Activated CD4-positive, alpha-beta T cell treated with anti-CD3 and anti-CD28 coated beads, Interleukin-2, amount 50 U/mL, for 4 hours (primary cell): Measurements from ENCODE around the gene CTNNB1.
A peak's percentile ranks its signal among the peaks of the same experiment; 100 is the strongest.

Experiments used
- DNase-seq, 2 experiments: peaks; one replicate each; pipeline ENCODE4 v3.0.0-alpha.2; 2020

The CTNNB1 gene

DNA sequence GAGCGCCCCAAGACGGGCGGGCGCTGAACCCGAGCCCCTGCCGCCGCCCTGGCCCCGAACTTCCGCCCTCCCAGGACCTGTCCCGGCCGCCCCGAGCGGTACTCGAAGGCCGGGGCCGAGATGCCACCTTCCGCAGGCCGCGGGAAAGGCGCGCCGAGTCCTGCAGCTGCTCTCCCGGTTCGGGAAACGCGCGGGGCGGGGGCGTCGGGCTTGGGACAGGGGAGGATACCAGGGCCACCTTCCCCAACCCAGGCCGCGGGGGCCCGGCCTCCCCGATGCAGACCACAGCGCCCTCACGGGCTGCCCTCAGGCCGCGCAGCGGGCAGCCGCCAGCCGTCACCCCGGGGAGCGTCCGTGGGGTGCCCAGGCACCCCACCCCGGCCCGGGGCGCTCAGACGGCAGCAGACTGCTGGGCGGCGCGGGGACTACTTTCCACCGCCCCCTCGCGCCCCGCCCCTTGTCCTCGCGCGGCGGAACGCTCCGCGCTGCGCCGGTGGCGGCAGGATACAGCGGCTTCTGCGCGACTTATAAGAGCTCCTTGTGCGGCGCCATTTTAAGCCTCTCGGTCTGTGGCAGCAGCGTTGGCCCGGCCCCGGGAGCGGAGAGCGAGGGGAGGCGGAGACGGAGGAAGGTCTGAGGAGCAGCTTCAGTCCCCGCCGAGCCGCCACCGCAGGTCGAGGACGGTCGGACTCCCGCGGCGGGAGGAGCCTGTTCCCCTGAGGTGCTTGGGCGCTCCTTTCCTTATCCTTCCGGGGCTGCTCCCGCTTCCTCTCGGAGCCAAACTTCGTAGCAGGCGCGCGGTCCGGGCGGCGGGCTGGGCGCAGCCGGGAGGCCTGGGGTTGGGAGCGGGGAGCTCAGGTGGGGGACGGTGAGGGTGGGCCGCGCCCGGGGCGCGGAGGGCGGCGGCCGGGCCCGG, at the start of gene CTNNB1:
TSS of gene CTNNB1 (plus strand) at position 556 of the 916 bp plus-strand sequence. CDS start 24,564 bp downstream, outside the sequence.
- peak; percentile 89 to 90 for DNase-seq

DNA sequence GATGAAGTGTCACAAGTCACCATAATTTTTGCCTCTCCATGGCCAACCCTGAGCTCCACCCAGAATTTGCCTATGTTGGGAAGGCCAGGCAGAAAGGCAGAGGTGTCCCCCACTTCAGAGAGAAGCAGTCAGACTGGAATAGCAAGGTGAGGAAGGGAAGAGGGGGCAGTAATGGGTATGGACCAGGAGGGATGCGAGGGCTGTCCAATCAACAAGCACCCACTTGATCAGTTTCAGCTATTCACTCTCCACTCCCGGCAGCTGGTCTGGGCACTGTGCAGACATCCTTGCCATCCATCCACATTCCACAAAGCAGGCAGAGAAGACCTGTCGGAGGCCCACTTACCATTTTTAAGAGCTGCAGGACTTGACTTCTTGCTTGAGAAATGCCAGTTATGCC, 43.5 kb upstream of the CTNNB1 start:
- no peak for DNase-seq

DNA sequence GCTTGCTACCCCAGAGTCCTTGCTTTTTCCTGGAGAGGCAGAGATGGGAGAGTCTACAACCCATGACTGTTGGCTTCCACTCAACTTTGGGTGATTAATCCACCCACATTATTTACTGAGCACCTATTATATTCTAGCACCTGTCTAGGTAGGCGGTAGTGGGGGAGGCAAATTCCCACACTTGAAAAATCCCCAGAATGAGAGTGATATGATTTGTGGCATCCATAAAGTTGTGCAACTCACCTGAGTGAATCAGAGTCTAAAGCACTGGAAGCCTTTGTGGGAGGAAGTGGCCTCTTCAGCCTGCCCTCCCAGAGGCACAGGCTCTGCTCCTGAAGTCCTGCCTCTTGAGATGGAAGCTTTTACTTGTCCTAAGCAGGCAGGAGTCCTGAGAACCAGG, 40.4 kb upstream of the CTNNB1 start:
- DNase-seq: peak; percentile 1 to 3

DNA sequence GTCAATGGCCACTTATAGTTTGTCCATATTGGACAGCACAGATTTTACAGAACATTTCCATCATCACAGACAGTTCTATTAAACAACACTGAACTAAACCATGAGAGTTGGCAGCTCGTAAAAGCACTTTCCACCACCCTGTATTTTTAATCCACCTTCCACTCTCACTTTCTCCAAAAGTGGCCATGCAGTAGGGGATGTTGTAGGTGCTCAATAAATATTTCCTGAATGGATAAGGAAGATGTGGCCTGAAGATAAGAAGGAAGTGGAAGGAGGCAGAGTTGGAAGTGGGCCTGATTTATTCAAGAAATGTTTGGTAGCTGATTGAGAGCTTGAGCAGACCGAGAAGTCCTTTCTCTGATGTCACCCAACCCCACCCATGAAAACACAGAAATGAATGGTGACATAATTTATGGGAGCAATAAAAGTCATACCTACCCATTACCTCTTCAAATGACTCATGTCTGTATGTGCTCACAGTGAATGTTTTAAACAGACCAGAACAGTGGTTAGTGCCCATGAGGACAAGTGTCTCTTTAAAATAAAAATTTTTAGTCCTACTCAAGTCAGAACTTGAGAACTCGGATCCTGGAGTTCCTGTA, 39.6 kb upstream of the CTNNB1 start:
- no peak for DNase-seq

DNA sequence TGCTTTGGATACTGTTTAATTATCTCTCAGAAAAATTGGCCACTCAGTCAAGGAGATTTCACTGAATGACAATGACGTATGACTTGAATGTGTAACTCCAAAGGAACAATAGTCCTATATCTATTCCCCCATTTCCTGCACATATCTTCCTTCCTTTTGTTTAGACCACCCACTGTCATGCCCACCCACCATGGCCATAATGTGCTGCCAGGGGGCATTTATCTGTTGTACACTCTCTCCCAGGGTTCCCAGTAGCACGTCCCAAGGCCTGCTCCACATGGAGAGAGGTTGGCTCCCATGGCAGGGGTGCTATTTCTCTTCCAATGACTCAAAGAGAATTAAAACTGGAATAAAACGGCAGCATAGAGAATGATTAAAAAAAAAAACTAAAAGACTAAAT, 36.8 kb upstream of the CTNNB1 start:
- DNase-seq: no peak

DNA sequence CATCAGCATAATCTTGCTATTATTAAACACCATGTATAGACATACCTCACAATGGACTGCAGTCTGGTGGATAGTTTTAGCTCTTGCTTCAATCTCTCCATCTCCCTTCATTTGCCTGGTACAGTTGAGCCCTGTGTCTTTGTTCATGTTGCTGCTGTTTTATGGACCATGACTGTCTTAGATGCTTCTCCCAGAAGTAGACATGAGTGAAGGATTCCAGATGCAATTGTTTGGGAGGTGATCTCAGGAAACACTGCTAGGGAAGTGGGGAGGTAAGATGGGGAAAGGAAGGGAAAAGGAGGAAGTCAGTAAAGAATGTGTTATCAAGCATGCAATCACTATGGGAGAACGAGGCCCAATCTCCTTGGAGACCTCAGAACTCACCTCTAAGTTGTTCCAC, 36.3 kb upstream of the CTNNB1 start:
- no peak for DNase-seq

DNA sequence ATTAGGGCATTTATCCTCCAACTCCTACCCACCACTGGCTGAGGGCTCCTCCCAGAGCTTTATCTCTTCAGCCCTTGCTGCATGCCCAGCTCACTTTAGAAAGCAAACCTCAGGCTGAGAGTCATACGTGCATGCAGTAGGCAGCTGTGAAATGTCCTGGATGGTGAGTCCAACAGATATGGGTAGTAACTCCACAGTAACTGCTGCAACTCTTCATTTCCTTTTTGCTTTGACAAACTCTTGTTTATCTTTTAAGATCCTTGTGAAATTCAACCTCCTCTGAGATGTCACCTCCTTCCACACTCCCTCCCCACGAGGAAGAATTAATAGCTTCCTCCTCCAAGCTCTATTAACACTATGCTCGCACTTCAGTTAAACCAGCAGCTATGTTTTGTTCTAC, 35.9 kb upstream of the CTNNB1 start:
- no peak for DNase-seq

DNA sequence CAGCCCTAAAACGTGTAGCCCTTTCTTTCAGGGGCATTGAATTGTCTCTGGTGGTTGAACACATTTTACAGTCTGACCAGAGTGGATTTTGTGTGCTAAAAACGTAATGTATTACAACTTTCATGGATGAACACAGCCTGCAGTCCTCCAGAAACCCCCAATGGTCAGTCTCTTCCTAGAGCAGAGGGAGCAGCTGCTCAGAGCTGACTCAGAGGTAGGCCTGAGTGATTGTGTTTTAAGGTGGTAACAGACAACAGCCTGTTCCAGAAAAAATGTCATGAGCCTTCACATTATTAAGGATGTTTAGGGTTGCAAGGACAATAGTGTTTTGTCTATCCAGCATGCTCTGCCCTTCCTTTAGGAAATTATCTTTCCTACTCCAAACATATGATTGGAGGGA, 34.5 kb upstream of the CTNNB1 start:
- no peak for DNase-seq

DNA sequence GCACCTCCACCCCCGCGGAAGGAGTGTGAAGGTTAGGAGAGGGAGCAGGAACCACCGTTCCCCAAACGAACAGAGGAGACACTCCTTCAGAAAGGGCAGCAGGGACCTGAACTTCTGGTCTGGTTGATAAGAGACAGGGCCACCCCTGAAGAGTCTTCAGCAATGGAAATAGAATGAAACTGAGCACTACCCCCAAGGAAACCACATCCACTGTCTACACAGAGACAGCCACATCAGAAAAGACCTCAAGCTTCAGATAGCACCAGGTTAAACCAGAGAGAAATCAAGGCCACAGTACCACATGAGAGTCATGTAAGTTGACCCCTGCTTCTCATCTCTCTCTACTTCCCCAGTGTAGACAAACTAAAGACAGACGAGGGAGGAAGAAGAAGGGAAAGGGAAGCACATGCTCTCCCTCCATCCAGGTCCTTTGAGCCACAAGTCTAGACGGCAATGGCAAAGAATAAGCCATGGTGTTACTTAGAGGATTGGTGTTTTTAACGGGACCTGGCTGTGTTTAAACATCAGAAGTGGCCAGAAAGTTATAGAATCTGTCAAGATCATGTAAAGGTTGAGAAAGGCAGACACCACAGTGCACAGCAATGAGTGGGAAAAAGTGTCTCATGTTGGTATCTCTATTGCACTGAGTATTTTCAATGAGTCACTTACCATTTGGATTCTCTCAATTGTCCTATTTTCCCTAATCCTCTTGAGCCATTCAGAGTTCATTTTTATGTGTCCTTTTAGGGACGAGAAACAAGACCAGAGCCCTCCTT, 31.4 kb upstream of the CTNNB1 start:
- no peak for DNase-seq

DNA sequence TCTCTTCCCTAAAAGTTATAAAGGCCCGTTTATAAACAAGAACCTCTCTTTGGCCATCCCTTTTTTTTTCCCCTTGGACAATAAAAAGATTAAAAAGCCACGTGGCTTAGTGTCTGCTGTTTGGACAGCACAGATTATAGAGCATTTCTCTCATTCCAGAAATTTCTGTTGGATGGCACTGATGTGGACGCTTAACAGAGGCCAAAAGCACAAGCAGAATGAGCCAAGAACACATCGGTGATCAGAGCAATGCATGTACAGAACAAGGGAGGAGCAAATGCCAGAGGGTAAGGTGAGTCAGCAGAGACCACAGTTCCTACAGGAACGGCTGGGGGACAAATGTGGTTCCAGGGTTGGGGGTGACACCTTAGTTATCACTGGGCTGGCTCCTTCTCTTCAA, 30.3 kb upstream of the CTNNB1 start:
- no peak for DNase-seq

DNA sequence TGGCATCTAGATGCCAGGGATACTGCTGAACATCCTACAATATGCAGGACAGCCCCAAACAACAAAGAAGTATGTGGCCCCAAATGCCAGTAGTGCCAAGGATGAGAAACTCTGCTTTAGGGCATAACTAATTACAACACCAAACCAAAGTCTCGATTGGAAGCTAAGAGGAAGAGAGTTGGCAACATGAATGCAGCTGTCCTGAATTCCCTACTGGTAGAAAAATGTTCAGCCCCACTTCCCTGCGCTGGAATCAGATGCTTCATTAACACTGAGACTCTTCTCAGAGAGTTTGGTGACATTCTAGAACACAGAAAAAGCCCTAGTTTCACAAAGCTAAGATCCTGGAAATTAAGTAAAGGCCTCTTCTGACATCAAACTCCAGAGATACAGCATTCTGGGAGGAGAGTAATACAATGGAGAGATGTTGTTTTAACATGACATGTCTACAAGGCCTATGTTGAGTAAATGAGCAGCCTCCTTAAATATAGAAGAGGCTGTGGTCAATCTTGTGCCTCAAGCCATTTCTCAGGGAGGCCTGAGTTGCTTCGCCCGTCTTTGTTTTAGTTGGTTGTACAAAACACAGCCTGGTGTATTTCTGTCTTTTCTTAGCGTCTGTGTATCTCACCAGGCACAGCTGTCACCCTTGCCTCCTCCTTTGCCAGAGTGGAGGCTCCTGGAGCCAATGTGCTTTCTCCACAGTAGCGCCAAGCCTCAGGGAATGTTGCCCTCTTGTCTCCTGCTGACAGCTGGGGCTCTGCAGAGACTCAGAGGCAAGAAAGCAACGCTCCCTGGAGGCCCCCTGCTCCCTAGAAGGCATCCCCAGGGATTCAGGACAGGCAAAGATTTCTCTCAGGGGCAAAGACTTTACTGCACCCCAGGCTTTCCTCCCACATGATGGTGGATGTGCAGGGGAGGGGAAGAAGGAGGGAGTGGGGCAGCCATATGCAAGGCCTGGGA, 25.1 kb upstream of the CTNNB1 start:
- DNase-seq: no peak

DNA sequence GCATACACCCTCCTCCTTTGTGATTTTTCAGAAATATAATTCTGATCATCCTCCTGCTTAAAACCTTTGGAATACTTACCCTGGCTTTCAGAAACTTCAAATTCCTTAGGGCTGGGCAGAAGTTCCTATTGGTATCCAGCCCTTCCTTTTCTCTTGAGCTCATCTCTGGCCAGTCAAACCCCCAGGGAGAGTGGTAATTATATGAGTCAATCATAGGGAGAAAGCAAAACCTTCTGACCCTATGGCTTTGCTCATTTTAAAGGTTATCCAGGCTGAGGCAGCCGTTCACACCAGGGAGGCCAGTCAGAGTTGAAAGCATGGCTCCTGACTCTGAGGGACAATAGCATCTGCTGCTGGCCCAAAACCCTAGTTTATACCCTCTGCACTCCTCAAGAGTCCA, 23.9 kb upstream of the CTNNB1 start:
- no peak for DNase-seq

DNA sequence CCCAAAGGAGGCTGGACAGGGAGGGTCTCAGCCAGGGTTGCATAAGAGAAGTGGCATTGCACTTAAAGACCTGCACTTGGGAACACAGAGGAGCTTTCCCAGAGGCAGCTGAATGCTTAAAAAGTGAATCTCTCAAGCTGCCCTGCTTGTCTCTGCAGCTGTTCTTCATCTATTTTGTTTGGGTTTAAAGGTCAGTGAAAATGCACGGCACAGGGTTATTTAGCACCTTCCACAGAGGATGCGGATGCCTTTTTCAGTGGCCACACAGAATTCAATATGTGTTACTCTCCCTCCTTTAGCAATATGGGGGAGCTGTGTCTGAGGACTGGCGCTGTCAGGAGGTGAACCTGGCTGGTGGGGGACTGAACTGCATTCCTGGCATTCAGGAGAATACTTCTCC, 22.7 kb upstream of the CTNNB1 start:
- no peak for DNase-seq

DNA sequence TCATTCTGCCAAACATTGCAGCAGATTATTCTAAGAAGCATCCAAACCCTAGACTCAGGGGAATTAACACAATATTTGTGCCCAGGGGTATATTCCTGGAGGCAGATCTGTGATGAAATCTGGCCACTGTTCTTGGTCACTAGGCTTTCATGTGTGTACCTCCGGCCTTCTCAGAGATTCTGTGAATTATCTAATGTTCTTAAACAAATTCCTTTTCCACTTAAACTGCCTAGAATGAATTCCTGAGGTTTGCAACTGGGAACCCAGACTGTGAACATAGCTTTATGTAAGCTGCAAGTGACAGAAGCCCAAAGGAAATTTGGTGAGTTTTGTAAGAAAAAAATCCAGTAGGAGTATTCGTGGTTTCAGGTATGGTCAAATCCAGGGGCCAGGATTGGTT, 20.7 kb upstream of the CTNNB1 start:
- DNase-seq: no peak

DNA sequence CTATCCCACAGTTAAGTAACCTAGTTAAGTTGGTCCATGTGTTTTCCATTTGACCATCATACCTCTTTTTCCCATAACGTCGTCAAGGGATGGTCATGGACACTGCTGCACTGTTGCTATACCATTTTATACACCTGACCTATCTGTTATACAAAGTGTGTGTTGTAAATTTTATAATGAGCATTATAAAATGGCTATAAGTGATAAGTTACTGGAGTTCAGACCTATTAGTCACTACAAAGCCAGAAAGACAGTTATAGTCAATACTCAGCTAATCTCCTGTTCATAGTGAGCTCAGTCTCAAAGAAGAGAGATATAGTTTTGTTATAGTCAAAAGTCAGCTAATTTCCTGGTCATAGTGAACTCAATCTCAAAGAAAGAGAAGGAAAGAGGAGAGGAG, 18.9 kb upstream of the CTNNB1 start:
- no peak for DNase-seq

DNA sequence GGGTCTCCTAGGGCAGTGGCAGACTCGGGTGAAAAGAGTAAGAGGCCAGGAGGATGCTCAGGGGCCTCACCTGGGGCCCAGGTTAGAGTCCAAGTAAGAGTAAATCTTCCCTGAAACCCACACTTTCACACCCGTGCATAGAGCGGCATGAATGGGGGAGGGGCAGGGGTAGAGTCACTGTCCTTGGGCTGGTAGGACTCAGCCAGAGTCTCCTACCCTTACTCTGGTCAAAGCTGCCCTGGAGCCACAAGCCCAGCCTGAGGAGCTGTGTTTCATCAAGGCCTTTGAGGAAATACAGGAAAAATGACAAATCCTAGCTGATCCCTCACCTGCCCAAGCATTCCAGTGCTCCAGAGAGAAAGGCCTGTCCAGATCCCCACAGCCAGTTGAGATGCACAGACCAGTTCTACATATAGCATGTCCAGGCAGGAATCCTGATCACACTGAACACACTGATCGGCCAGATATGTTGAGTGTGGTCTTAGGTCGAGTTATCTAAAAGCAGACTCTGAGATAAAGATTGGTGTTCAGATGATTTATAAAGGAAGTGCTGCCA, 16.7 kb upstream of the CTNNB1 start:
- DNase-seq: no peak

DNA sequence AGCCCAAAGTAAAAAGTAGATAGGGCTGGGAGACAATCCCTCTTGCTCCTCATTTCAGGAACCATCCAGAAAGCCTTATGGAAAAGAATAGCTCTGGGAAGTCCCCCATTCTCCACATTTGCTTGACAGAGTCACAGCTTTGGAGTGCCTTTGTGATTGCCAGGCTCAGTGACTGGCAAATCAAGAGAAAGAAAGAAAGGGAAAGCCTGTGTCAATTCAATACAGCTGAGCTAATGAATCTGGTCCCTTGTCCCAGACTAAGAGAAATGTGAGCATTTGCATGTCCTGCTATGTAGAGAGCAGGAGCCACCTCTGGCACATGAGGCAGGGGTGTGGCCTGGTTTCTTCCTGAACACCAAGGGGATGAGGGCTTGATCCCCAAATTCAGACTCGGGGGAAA, 14.9 kb upstream of the CTNNB1 start:
- DNase-seq: no peak

DNA sequence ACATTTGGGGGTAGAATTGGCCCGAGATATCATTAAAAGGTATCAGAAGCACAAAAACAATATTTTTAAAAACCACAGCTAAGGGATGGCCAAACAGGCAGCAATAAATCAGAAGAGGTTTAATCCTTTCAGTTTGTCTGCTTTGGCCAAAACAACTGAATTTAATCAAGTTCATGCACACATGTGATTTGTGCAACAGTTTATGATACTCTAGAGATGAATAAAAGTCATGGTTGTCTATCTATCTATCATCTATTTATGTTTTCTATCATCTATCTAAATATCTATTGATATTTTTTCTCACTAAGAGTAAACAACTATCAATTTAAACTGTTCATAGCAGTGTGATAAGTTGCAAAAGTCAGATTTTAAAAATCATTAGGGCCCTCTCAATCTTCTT, 13.0 kb upstream of the CTNNB1 start:
- DNase-seq: no peak

DNA sequence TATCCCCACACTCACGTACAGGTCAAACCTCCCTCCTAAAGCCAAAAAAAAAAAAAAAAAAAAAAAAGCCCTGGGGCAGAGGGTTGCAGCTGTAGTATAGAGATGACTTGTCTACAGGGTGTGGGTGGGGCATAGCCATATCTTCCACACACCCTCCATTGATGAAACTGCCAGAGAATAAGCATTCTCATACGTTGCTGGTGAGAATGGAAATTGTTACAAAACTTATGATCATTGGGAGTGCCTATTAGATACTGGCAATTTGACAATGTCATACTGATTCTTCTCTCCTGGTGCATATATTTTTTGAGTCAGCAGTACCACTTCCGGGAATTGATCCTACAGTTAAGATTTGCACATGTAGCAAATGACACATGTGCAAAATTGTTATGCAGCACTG, 11.0 kb upstream of the CTNNB1 start:
- DNase-seq: peak in 1 of 2 experiments; percentile 6

DNA sequence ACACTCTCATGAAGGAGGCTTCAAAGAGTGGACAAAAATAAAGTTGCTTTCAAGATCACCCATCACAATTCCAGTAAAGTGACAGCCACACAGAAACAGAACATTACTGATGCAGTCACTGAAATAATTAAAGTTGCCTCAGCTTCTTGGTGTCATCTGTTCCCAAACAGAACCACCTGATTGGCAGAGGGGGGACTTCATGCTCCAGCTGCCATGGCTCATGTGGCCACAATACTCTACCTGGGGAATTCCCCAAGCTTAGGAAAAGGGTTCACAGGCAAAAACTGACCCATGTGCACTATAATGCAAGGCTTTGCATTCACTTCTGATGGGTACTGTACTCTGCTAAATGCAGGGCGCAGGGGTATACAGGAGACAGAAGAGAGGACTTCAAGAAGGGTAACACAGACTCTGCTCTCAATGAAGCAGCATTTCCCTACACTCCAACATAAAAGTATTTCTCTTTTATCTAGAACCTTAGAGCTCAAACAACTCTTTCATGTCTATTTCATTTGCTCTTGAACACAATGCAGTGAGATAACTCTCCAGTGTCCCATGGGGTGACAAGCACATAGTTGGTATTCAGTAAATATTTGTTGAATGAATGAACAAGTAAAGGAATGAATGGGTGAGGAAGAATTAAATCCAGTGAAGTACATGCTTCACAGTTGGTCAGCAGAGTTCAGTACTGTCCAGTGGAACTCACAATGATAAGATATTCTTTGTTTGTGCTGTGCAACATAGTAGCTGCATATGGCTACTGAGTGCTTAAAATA, 8.6 kb upstream of the CTNNB1 start:
- DNase-seq: no peak

DNA sequence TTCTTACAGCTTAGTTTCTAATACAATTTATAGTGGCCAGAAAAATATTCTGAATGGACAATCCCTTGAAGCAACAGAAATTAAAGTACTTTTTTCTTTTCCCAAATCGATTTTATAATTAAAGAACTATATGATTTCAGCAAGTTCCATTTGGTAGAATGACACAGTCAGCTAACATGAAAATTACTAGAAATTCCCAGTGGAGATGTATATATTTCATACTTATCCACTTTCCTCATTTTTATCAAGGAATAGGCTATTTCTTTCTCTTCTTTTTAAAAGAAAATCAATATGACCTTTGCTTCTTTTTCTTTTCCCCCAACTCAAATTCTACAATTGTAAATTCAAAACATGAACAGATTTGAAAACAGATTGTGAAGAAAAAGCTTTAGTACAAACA, 6.4 kb upstream of the CTNNB1 start:
- no peak for DNase-seq
